ENCODE results near the gene CCDC187. TPM values are rescaled to one million over a fixed set of nuclear protein-coding genes. Genes with fewer than 3 reads are reported as not detected.

Gene CCDC187
- total and polyA plus RNA-seq, 2 of the 13 experiments (the other 11 are each of a cell fraction or from before 2014, with no cell fraction given), result 0.03 to 0.13 TPM

GRCh38 chr9:136331556-136332481 is 27.9 kb upstream of the CCDC187 start (continued):
- TF ChIP-seq UBTF (CRISPR knock-in tag; IDR thresholded peaks at IDR 0.05), result peak; percentile 43; the same call in 1 of the 2 replicates
- peak; percentile 27; the same call in 1 of the 2 replicates for TF ChIP-seq TBX2 (CRISPR knock-in tag; IDR thresholded peaks at IDR 0.05; ENCODE audit: borderline replicate concordance)
- TF ChIP-seq ZNF788 (CRISPR knock-in tag; IDR thresholded peaks at IDR 0.05; ENCODE audit: borderline replicate concordance), result peak; percentile 26; the same call in 1 of the 2 replicates
- TF ChIP-seq ZNF883 (CRISPR knock-in tag; IDR thresholded peaks at IDR 0.05; ENCODE audit: not compliant biosample characterization), result no peak
- no peak for TF ChIP-seq MZF1 (CRISPR knock-in tag; IDR thresholded peaks at IDR 0.05; ENCODE audit: borderline replicate concordance)
- peak; percentile 81 for TF ChIP-seq NR2C2 (CRISPR knock-in tag; IDR thresholded peaks at IDR 0.05; ENCODE audit: borderline replicate concordance)
- TF ChIP-seq ZBTB40 (IDR thresholded peaks at IDR 0.05), result no peak
- TF ChIP-seq ZBTB40 (CRISPR knock-in tag; IDR thresholded peaks at IDR 0.05), result 0 out of 2 replicates have a peak, but pooled peaks have one; percentile 10
- TF ChIP-seq GTF3A (CRISPR knock-in tag; conservative IDR thresholded peaks at IDR 0.05), result no peak
- peak; percentile 76; the same call in 1 of the 2 replicates for TF ChIP-seq DNMT1 (CRISPR knock-in tag; IDR thresholded peaks at IDR 0.05)
- peak; percentile 26; the same call in 1 of the 2 replicates for TF ChIP-seq SAP130 (CRISPR knock-in tag; IDR thresholded peaks at IDR 0.05; ENCODE audit: low read depth)
- peak; percentile 39; the same call in 1 of the 2 replicates for TF ChIP-seq ZBTB7B (CRISPR knock-in tag; IDR thresholded peaks at IDR 0.05)
- TF ChIP-seq HIVEP1 (CRISPR knock-in tag; IDR thresholded peaks at IDR 0.05), result peak; percentile 89
- no peak for TF ChIP-seq LCORL (IDR thresholded peaks at IDR 0.05)
- TF ChIP-seq LCORL (CRISPR knock-in tag; IDR thresholded peaks at IDR 0.05), result peak; percentile 70; the same call in 1 of the 2 replicates
- TF ChIP-seq CREB1 (IDR thresholded peaks at IDR 0.05), result no peak
- TF ChIP-seq CREB1 (CRISPR knock-in tag; IDR thresholded peaks at IDR 0.05), result no peak
